ENCODE measurements around the gene EXOSC5. TPM values are rescaled to one million over a fixed set of nuclear protein-coding genes. Genes with fewer than 3 reads are reported as not detected.

EXOSC5 gene
- total and polyA plus RNA-seq, 2 of the 13 experiments (the other 11 are each of a cell fraction or from before 2014, with no cell fraction given) = 24.1 to 26.5 TPM

GRCh38 chr19:41341669-41342490 is 55.3 kb downstream of the EXOSC5 start:
- Histone ChIP-seq H3K27me3 (ENCODE audit: control insufficient read depth in 1 of 2, insufficient read depth in 2 of 2, low read length in 2 of 2) (no peaks in the 10 kb centered on the region), H3K9me3 (ENCODE audit: low read length) (no peaks in the 10 kb centered on the region), H3K27ac (ENCODE audit: extremely low read length, insufficient read depth, low read length) (no peak overlapping the region), H3K36me3 (replicated peaks in 1 of 2; ENCODE audit: control insufficient read depth in 1 of 2, insufficient read depth in 2 of 2, low read length in 2 of 2) (peaks cover 14 to 47% of the 10 kb centered on the region in 2 experiments), H2AFZ (ENCODE audit: low read length) (no peak overlapping the region), H4K20me1 (ENCODE audit: insufficient read depth, low read length) (no peaks in the 10 kb centered on the region), H3K79me2 (ENCODE audit: insufficient read depth, low read length) (no peaks in the 10 kb centered on the region), H3K4me1 (ENCODE audit: insufficient read depth, low read length) (no peaks in the 10 kb centered on the region), H3K4me3 (replicated peaks in 1 of 3; ENCODE audit: insufficient read depth in 1 of 3, low read depth in 2 of 3, low read length in 3 of 3) (no peak overlapping the region), H3K9ac (ENCODE audit: insufficient read depth, low read depth, low read length) (no peak overlapping the region), H3K4me2 (ENCODE audit: low read depth, low read length) (no peak overlapping the region)
- 95% methylated on average over 18 of the region's 20 CpGs for WGBS (ENCODE audit: low lambda C conversion rate)
- in situ Hi-C loops (cut with HindIII; ENCODE audit: extremely low pct_ligation_motif_present, low pct_unique_long_range_greater_than_20kb) (no loop called here), intact Hi-C loops (cut with micrococcal nuclease; ENCODE audit: unreplicated experiment) (loop anchor here (1.0 kb wide), 1 partner anchor 10 kb away; no protein-coding TSS in a partner anchor)
- TF ChIP-seq ZEB1 (IDR thresholded peaks at IDR 0.05; ENCODE audit: insufficient replicate concordance, low read depth) (peak; percentile 38), AGO2 (optimal IDR thresholded peaks at IDR 0.05; ENCODE audit: low read depth, low read length) (peak; percentile 24), ZNF280B (CRISPR knock-in tag; IDR thresholded peaks at IDR 0.05; ENCODE audit: borderline replicate concordance) (no peak), CTCF (CRISPR knock-in tag; IDR thresholded peaks at IDR 0.05) (peak; percentile 41)
- POLR2A ChIA-PET = interaction anchor here (0.7 to 1.2 kb wide), 2 partner anchors 18 to 19 kb away, joined by 3 read pairs; no protein-coding TSS in a partner anchor
- CTCF ChIA-PET (ENCODE audit: low intra/inter-chr PET ratio, low total read pairs) = no interaction called here
- ATAC-seq = no peak; the same call in 1 of the 3 replicates
- no peak for FAIRE-seq
- no peak for DNase-seq (ENCODE audit: low spot score)
- BruUV-seq (replicated peaks) = no TSS peak
